Prostate gland (tissue), 2 donors: ENCODE results near the gene ARFIP2. TPM values are rescaled to one million over a fixed set of nuclear protein-coding genes. Genes with fewer than 3 reads are reported as not detected.

Experiments
- DNase-seq: peaks from one replicate; pipeline ENCODE4 v3.0.0-alpha.2; 2019; ENCODE audit warnings: low spot score
- H3K27ac ChIP-seq, 2 donors: fragments of 200-600 bp; sonication (generic); 2 replicates each; pipeline ENCODE4 v1.5.1; 2017 to 2019
- H3K27me3 ChIP-seq: fragments of 200-600 bp; sonication (generic); replicated peaks from 2 replicates; pipeline ENCODE4 v1.5.1; 2019; ENCODE audit not compliant: insufficient read depth
- H3K36me3 ChIP-seq, 2 donors: fragments of 200-600 bp; sonication (generic); 1 replicate in 1 of 2; 2 replicates in 1 of 2; pipeline versions ENCODE4 v1.5.1 to v1.8.1; 2017 to 2019
- H3K4me1 ChIP-seq: fragments of 200-600 bp; sonication (generic); replicated peaks from 2 replicates; pipeline ENCODE4 v1.5.1; 2019
- H3K4me3 ChIP-seq, 2 donors: fragments of 200-600 bp; sonication (generic); 2 replicates each; pipeline ENCODE4 v1.5.1; 2017 to 2019
- H3K9me3 ChIP-seq: fragments of 200-600 bp; sonication (generic); 2 replicates; pipeline ENCODE4 v1.5.1; 2017
- POLR2A ChIP-seq: fragments of 450-650 bp; IDR thresholded peaks from one replicate; pipeline ENCODE4 v1.6.1; 2016; ENCODE audit warnings: antibody characterized with exemption, mild to moderate bottlenecking
- POLR2AphosphoS5 ChIP-seq: sonication (generic); formaldehyde crosslinking; IDR thresholded peaks from one replicate; pipeline ENCODE4 v1.6.1; 2017; ENCODE audit warnings: antibody characterized with exemption
- WGBS: methylation state at CpG from one replicate; pipeline ENCODE4 v1.1.5; 2018; 5-methylcytosine and 5-hydroxymethylcytosine counted together
- intact Hi-C: fragments of 100-400 bp; cut with DNase I; formaldehyde crosslinking; loops from one replicate; pipeline ENCODE4 v1.14.2; 2022
- total RNA-seq, 2 donors: library from RNA; depleted of rRNA; stranded (reverse); fragments of >200 nt; gene quantifications; one replicate each; pipeline ENCODE4 v1.1.0, GENCODE V29; 2016
- TF ChIP-seq, protein P1 (sequence below), 4 experiments: fragments of 200-600 bp in 2 of 4; fragments of 450-650 bp in 2 of 4; sonication (generic) in 2 of 4; IDR thresholded peaks; 1 replicate in 3 of 4; 2 replicates in 1 of 4; pipeline ENCODE4 v1.5.1; 2016 to 2019; ENCODE audit warnings: antibody characterized with exemption in 4 of 4, mild to moderate bottlenecking in 2 of 4, moderate library complexity in 2 of 4

Gene ARFIP2
- total RNA-seq, 2 donors from 2014 or later = 87.3 to 110 TPM

DNA sequence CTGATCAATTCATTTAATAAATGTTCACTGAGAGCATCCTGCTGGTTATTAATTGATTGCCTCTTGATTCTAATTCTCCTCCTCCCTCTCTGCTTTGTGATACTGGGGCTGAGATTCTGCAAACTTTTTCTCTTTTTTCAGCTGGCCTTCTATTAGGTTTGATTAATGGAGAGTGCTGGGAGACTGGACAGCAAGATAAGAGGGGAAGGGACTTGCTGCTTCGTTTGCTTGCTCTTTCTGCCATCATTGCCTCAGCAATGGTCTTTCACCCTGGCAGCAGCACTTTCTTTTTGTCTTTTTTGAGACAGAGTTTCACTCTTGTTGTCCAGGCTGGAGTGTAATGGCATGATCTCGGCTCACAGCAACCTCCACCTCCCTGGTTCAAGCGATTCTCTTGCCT, 23.0 kb upstream of the ARFIP2 start:
- no peak overlapping the region for H3K27ac ChIP-seq
- no peaks in the 10 kb centered on the region for H3K27me3 ChIP-seq
- no peak for DNase-seq
- no peaks in the 10 kb centered on the region for H3K4me1 ChIP-seq
- 88% methylated on average over 3 of the region's 3 CpGs for WGBS
- H3K4me3 ChIP-seq = no peak overlapping the region
- H3K9me3 ChIP-seq = no peaks in the 10 kb centered on the region
- no peaks in the 10 kb centered on the region for H3K36me3 ChIP-seq
- TF ChIP-seq, protein P1, sequence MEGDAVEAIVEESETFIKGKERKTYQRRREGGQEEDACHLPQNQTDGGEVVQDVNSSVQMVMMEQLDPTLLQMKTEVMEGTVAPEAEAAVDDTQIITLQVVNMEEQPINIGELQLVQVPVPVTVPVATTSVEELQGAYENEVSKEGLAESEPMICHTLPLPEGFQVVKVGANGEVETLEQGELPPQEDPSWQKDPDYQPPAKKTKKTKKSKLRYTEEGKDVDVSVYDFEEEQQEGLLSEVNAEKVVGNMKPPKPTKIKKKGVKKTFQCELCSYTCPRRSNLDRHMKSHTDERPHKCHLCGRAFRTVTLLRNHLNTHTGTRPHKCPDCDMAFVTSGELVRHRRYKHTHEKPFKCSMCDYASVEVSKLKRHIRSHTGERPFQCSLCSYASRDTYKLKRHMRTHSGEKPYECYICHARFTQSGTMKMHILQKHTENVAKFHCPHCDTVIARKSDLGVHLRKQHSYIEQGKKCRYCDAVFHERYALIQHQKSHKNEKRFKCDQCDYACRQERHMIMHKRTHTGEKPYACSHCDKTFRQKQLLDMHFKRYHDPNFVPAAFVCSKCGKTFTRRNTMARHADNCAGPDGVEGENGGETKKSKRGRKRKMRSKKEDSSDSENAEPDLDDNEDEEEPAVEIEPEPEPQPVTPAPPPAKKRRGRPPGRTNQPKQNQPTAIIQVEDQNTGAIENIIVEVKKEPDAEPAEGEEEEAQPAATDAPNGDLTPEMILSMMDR (IDR thresholded peaks at IDR 0.05) = no peak
- no peak for TF ChIP-seq POLR2AphosphoS5
- no peak for TF ChIP-seq POLR2A
- intact Hi-C loops = loop anchor here (5.0 kb wide), 1 partner anchor 122 kb away; no protein-coding TSS in a partner anchor

DNA sequence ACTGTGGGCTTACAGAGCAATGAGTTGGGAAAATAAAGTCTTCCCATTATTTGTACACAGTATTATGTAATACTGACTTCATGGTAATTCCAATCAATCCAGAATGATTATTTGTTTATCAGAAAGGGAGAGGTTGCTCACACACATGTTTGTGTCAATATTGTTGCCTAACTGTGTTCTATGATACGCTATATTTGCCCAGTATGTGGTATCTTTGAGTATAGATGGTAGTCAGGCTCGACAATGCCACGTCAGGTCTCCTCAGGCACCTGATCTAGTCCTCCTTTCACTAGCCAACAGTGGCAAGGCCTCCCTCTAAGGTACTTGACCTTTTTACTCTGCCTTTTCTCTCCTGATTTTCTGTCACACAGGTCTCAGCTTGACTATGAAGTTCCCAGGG, 21.3 kb upstream of the ARFIP2 start:
- WGBS = 95% methylated on average over 3 of the region's 3 CpGs
- TF ChIP-seq, protein P1 (IDR thresholded peaks at IDR 0.05) = no peak
- no peak for TF ChIP-seq POLR2A
- no peak for TF ChIP-seq POLR2AphosphoS5
- intact Hi-C loops = loop anchor here (5.0 kb wide), 1 partner anchor 120 kb away; no protein-coding TSS in a partner anchor
- H3K4me3 ChIP-seq = no peak overlapping the region
- no peak for DNase-seq
- H3K4me1 ChIP-seq = no peaks in the 10 kb centered on the region
- no peak overlapping the region for H3K27ac ChIP-seq
- H3K36me3 ChIP-seq = no peaks in the 10 kb centered on the region
- H3K27me3 ChIP-seq = no peaks in the 10 kb centered on the region
- no peaks in the 10 kb centered on the region for H3K9me3 ChIP-seq

DNA sequence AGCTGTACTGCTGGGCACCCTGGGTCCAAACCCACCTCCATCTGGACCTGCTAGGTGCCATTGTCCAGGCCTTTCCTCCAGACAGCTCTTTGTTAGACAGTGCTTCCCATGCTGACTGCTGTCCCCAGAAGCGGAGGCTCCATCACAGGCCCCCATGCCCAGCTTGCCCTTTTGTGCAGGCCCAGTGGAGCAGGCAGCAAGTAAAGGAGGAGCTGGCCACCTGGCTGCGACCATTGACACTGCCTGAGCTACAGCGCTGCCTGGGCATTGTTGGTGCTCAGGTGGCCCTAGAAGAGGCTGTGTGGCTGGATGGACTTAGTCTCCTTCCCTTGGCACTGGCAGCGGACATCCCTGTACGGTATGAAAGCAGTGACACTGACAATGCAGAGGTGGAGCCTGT, 17.4 kb upstream of the ARFIP2 start:
- H3K4me1 ChIP-seq = no peaks in the 10 kb centered on the region
- no peaks in the 10 kb centered on the region for H3K27me3 ChIP-seq
- H3K4me3 ChIP-seq = no peak overlapping the region
- TF ChIP-seq POLR2A (no peak), POLR2AphosphoS5 (no peak)
- TF ChIP-seq, protein P1 (IDR thresholded peaks at IDR 0.05) = no peak
- intact Hi-C loops = no loop called here
- no peaks in the 10 kb centered on the region for H3K9me3 ChIP-seq
- no peaks in the 10 kb centered on the region for H3K36me3 ChIP-seq
- H3K27ac ChIP-seq = no peak overlapping the region
- DNase-seq = no peak
- WGBS = 93% methylated on average over 5 of the region's 5 CpGs

DNA sequence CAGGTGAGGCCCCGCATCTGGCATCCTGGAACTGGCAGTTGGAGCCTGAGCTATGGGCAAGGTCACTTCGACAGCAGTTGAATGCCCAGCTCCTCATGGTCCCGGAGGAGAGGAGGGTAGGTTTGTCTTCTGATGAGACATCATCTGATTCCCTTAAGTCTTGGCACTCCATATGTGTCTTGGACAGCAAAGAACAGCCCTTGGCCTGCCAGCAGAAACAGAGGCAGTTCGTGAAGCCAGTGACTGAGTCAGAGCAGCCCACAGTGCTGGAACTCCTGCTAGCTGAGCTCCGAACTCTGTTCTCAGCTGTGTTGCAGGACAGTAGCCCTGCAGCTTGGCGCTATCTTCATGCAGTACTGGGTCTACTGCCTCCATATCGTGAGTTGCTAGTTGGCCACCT, 17.0 kb upstream of the ARFIP2 start:
- no peak for DNase-seq
- Histone ChIP-seq H3K27me3 (no peaks in the 10 kb centered on the region), H3K4me3 (no peak overlapping the region), H3K27ac (no peak overlapping the region), H3K9me3 (no peaks in the 10 kb centered on the region), H3K36me3 (no peaks in the 10 kb centered on the region), H3K4me1 (no peaks in the 10 kb centered on the region)
- 53% methylated on average over 7 of the region's 7 CpGs for WGBS
- TF ChIP-seq POLR2AphosphoS5 (no peak), POLR2A (no peak)
- TF ChIP-seq, protein P1 (IDR thresholded peaks at IDR 0.05) = no peak
- intact Hi-C loops = no loop called here

DNA sequence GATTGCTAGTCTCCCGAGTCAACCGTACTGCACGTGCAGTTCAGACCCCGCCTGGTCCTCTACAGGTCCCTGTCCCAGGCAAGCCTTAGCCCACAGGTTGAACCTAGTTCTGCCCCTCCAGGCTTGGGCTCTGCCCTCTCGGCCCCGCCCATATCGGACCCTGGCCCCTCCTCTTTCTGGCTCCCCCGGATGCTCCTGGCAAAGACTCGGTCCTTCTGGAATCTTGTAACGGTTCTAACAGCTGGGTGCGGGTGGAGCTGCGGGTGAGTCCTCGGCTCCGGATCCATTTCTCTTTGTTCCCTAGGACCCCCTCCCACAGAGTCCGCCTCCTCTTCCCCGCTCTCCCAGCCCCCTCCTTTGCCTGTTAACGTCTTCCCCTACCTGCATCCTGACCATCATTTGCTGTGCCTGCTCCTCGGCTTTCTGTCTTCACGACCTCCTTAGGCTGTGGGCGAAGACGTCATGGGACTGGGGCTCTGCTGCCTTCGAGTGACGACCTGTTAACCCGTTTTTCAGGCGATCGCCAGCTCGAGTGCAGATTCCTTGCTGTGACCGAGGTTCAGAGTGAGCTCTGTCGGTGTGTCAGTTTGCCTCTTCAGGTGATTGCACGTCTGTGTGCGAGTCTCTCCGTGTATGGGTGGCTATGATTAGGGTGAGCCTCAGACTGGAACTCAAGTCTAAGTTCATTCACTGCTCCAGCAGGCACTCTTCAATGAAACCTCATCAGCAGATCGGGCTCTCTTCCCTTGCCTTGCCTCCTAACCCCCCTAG, 16.1 kb upstream of the ARFIP2 start, which contains the start of gene DNHD1:
Gene DNHD1 (plus strand): TSS at position 212 of the 771 bp plus-strand sequence. CDS start 936 bp downstream, outside the sequence.
- Histone ChIP-seq H3K36me3 (no peaks in the 10 kb centered on the region), H3K27me3 (no peaks in the 10 kb centered on the region), H3K27ac (no peak within 1 kb of the TSS), H3K9me3 (no peaks in the 10 kb centered on the region), H3K4me1 (no peaks in the 10 kb centered on the region), H3K4me3 (no peak within 1 kb of the TSS)
- DNase-seq = no peak
- TF ChIP-seq, protein P1 (IDR thresholded peaks at IDR 0.05) = no peak
- TF ChIP-seq POLR2A = no peak
- intact Hi-C loops = no loop called here
- WGBS = 44% methylated on average over 33 of the region's 33 CpGs
